SW480 (cell line): ENCODE results near the gene ZNF18.

ENCODE experiments used
- DNase-seq: peaks from one replicate; pipeline ENCODE4 v3.0.0-alpha.2; 2016; ENCODE audit warnings: low spot score

ZNF18 gene, protein sequence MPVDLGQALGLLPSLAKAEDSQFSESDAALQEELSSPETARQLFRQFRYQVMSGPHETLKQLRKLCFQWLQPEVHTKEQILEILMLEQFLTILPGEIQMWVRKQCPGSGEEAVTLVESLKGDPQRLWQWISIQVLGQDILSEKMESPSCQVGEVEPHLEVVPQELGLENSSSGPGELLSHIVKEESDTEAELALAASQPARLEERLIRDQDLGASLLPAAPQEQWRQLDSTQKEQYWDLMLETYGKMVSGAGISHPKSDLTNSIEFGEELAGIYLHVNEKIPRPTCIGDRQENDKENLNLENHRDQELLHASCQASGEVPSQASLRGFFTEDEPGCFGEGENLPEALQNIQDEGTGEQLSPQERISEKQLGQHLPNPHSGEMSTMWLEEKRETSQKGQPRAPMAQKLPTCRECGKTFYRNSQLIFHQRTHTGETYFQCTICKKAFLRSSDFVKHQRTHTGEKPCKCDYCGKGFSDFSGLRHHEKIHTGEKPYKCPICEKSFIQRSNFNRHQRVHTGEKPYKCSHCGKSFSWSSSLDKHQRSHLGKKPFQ

DNA sequence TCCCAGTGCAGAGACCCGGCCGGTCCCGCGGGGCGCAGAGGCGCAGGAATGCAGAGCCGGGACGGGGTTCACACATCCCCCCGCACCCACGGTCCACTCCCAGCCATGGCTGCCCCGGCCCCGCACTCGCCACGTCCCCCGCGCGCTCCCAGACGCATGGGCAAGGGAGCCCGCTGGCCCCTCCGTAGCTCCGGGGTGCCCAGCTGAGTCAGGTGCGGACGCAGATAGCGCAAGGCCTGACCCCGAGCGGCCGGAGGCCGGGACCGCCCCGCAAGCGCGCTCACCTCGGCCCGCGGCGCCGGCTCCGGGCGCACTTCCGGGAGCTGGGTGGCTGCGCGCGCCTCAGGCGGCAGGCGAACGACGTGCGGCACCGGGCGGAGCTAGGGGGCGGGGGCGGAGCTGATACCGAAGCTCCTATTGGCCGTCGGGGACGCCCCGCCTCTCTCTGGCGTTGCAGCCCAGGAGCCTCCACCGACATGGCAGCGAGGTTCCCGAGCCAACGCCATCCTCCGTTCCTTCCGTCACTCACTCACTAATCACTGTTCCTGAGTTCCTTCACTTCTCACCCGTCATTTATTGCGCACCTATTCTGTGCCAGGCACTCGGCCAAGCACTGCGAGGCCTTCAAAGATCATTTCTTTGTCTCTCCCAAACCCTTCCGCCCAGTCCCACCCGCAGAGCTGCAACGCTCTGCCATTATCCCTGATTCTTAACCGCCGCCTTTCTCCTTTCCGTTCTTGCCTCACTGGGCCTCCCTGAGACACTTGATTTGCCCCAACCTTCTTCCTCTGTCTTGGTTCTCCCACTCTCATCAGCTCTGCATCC is at the start of gene ZNF18:
TSS of gene ZNF18 (minus strand) at position 329 of the 825 bp plus-strand sequence. CDS start 4,646 bp downstream, outside the sequence.
- peak; percentile 93 for DNase-seq

DNA sequence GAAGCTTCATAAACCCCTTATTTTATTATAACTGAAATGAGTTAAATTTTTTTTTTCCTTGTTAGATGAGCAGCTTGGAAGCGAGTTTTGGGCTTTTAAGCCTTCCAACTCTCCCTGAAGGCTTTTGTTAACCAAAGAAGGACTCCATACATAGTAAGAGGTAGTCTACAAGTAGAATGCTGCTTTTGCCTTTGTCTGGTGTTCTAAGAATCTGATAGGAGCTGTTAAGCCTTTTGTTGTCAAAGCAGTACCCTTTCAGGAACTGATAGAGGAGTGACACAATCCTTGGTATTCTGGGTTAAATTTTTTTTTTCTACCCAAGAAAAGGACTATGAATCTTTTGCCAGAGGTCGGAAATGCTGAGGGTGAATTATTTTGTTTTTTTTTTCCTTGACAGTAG is 49.5 kb upstream of the ZNF18 start:
- no peak for DNase-seq

DNA sequence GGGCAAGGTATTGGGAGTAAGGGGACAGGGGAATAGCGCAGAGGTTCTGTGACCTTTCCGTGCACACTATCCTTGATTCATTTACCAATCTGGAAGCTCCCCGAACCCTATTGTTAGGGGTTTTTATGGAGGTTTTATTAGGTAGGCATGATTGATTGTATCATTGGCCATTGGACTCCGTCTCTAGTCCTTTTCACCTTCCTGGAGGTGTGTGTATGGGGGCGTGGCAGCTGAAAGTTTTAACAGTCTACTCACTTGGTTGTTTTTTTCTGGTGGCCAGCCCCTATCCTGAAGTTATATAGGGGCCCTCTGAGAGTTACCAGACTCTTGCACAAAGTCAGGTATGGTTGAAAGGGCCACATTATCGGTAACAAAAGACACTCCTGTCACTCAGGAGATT is 46.4 kb upstream of the ZNF18 start:
- no peak for DNase-seq

DNA sequence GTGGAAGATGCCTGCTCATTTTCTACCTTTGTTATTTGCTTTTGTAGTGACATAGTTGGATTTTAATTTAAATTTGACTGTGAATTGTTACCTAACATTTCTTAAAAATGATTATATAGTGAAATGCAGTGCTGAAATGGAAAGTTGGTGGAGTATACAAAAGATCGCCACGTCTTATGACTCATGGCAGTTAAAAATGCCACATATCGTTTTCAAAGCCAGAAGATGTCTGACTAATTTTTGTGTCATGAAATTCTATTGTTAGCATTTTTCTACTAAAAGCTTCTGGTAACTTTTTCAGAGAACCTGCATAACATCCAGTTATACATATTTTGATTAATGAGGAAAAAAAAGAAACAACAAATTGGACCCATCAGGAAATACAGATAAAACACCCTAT is 44.0 kb upstream of the ZNF18 start:
- no peak for DNase-seq

DNA sequence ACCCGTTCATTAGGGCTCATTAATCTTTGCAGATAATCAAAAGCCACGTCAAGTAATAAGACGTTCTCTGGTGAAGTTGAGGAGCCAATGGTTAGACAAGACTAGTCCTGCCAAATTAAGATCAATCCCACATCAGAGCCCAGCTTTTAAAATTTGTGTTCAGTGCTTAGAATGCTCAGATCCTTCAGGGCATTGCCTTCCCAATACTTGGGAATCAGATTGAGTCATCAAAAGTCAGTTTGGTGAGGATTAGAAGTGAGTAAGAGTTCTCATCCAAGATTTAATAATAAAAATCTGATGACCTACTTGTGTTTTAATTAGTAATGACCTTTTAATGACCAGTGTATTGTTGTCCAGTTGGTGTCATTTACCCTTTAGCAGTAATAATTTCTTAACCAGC is 43.2 kb upstream of the ZNF18 start:
- DNase-seq: no peak

DNA sequence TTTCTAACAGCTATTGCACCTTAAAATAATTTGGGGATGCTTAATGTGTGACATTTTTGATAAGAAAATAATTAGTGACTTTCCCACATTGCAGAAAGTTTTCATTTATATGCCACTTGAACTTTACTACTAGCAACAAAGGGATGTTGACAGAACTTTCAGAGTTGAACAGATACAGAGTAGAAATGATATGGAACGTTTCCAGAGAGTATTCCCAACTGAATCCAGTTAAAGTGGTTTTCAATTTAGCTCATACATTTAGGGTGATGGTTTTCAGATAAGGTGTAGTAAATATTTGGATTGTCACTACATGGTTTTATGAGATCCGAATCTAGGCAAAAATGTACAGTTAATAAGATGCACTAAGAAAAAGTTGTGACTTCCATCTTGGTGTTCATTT is 40.7 kb upstream of the ZNF18 start:
- DNase-seq: no peak

DNA sequence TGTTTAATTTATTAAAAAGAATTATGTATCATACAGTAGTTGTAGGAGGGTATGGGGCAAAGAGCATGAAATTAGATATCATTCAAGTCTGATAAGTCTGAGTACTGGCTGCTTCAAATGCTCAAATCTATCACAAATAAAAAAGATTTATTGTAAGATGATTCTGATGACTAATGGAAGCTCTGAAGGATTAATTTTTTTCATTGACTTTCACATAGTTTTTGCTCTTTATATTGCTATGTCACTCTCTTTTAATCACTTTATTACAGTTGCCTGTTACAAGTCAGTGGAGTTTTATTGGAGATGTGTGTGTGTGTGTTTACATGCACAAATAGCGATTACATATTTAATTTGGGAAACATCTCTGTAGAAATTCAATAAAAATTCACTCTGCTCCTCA is 38.4 kb upstream of the ZNF18 start:
- DNase-seq: no peak

DNA sequence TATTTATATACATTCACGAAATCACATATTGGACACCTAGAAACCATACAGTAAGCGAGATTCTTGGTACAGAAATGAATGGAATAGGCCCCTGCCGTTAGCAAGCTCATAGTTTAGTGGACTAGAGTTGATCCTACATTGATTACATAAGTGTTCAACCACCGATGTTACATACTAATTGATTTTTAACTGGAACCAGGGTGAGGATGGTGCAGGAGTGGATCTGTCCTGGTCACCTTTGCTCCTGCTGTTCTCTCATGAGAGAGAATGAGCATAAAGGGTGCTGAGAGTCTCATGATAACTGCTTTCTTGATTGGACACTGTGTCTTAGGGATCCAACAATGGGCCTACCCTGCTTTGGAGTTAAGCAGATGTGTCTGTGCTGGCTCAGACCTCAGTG is 37.3 kb upstream of the ZNF18 start:
- DNase-seq: no peak

DNA sequence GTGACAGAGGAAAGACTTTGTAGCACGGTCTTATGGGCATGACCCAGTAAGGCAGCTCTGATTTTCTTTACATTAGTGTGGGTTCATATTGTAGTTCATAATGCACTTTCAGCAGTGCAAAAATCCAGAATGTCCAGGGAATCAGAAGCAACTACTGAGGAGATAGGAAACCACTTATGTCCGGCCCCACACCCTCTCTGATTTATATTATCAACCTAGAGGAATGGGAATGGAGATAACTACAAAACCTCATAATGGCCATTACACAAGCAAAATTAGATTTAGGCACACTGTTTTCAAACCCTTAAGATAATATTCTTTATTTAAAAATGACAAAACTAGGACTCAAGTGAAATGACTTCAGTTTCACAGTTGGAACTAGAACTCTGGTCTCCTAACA is 31.3 kb upstream of the ZNF18 start:
- no peak for DNase-seq

DNA sequence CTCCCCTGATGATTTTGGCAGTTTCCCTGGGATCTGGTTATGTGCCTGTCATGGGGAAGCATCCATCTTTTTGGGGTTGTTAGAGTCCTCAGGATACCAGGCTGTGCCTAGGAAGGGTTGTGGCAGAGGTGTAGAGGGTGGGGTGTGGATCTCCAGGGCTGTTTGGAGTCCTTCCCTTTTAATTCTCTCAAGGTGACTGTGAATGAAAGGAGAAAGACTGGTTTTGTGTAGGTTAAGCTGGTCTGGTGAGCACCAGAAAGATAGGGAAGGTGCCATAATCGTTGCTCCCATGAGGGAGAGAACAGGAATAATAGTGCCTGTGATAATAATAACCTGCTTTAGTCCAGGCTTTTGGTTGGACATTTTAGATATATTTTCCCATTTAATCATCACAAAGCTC is 30.4 kb upstream of the ZNF18 start:
- DNase-seq: no peak

DNA sequence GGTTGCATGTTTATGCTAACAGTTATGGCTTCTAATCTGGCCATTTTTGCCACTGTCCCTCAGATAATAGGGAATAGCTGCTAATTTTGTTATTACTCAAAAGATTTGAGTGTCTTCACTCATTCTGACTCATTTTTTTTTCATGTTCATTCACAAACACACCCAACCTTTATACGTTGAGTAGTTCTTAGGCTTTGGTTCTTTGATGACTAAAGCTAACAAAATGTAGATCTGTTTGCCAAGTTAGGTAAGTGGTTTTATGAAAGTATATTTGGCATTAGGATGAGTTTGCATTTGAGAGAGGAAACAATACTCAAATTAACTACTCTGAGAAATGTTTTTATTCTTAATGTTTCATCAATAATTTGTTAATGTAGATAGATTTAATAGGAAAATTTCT is 27.1 kb upstream of the ZNF18 start:
- DNase-seq: peak; percentile 50

DNA sequence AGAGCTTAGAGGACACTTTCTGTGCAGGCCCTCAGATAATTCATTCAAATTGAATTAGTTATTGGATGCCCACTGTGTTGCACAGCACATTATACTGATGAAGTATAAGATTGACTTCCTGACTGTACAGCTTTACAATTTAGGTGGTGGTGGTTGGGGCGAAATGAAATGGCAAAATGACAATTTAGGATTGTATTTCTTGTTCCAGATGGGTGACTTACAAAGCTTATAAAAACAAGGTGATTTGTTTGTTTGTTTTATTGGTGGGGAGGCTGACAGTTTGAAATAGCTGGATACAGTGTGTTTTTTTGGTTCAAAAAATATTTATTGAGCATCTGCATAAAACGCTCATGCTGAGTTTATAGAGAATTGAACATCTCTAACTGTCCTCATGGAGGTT is 25.0 kb upstream of the ZNF18 start:
- DNase-seq: no peak

DNA sequence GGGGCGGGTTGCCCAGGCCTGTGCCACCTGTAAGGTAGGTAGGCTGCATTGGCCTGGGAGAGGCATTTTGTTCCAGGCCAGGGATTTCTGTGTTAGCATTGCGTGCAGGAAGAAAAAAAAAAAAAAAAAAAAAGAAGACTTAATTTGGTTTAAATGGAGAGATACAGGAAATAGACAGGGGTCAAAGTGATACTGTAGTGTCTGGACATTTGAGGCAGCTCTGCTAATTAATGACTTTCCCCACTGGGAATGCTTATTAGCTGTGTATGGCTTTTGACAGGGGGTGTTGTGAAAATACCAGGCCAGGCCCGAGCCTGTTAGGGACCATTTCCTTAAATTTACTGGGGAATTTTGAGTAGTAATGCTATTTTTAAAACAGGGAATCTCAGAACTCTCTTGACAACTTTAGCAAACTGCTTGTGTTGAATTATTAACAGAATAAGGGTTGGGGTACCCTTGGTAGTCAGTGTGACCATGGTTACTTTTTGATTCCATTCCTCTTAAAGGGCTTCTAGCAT is 24.4 kb upstream of the ZNF18 start:
- DNase-seq: peak; percentile 6

DNA sequence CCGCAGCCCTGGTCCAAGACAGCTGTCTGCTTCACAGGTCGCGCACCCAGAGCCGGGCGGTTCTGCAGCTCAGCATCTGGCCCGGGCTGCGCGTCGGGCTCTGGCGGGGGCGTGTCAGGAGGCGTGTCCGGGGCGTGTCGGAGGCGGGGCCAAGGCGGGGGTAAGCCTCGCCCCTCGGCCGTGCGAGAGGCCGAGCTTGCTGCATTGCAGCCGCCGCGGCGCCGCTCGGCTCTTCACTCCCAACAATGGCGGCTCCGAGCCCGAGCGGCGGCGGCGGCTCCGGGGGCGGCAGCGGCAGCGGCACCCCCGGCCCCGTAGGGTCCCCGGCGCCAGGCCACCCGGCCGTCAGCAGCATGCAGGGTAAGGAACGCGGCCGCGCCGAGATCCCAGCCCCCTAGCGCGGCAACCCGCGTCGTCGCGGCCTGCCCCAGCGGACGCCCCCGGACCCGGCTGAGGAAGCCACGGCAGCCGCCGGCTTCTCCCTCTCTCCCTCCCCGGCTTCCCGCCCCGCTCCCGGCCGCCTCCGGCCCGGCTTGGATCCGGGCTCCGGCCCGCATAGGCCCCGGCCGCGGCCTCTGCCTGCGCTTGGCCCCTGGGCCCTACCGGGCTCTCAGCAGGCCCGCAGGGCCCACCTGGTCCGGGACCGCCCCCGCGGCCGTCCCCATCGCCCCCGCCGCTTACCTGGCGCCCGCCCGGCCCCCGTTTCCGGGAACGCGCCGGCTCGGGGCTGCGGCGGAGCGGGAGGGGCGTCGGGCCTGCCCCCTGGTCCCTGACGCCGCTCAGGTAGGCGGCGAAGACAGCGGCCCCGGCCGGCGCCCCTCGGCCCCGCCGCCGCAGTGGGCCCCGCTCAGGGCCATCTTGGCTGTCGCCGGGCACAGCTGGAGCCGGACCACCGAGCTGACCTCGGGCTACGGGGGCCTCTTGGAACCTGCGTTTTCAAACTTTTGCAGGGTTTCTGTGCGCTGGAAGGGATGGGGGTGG is 23.7 kb upstream of the ZNF18 start, which contains the start of gene MAP2K4:
TSS of gene MAP2K4 (plus strand) at position 236 of the 981 bp plus-strand sequence. CDS start at position 246, 10 bp downstream.
- peak; percentile 78 for DNase-seq

DNA sequence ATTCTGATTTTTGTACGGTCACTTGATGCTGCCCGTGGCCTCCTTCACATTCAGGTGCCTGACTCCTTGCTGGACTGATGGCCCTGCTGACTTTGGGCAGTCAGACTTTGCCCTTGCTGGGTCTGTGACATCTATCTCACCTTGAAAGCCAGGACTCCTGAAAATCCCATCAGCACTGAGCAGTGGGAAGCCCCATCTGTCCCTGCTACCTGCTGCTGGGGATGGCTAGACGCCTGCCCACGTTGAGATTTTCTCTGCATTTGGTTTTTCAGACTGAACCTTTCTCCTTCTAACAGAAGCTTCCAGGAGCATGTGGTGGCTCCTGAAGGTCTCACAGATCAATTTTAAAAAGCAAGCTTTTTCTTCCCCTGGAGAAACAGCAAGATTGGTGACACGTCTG is 10.2 kb upstream of the ZNF18 start:
- DNase-seq: no peak

DNA sequence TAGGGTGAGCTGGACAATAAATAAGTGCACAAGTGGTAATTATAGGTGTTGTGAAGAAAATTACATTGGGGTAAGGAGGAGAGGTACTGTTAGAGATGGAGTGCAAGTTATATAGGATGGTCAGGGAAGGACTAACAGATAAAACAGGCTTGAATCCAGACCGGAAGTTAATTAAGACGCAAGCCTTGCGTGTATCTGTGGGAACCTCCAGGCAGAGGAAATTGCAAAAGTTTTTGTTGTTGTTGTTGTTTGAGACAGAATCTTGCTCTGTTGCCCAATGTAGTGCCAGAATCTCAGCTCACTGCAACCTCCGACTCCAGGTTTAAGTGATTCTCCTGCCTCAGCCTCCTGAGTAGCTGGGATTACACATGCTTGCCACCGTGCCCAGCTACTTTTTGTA is 2.4 kb upstream of the ZNF18 start:
- DNase-seq: no peak

DNA sequence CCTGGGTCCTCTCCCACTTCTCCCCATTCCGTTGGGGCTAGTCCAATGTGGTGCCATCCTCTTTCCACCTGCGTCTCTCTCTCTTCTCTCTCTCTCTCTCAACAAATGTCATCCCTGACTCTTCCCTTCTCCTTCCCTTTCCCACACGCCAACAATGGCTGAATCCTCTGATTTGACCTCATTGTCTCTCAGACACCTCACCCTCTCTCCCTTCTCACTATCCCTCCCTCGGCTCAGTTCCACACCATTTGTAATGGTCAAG is 628 bp upstream of the ZNF18 start:
- DNase-seq: no peak

DNA sequence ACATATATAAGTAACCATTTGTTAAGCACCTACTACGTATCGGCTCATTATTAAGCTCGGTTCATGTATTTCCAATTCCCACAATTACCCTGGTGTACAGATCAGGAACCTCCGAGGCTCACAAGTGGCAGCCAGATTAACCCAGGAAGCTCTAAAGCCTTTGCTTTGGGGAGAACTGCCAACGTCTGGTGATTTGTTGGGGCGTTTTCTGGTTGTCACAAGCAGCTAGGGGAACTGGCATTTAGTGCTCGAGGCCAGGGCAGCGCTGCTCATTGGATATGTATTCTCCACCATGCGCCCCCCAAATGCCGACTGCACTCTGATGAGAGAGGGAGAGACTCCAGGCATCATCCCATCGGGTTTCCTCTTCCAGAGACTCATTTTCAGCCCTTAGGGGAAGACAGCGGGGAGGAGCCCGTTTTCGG is 541 bp downstream of the ZNF18 start:
- DNase-seq: peak; percentile 64

DNA sequence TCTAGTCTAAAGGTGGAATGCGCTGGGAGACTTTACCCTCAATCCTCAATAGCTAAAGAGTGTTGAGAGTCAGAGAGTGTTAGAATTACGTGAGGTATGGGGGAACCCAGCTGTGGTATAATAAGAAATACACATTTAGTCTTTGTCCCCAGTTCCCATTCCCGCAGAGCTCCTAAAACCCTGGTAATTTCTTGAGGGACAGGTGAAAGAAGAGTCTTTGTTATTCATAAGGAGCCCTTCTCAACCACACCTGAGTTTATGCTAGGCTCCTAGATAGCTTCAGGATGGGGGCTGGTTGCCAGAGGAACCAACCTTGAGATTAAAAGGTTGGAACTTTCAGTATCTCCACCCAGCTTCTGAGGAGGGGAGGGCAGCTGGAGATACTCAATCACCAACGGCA is 5.8 kb downstream of the ZNF18 start:
- no peak for DNase-seq

DNA sequence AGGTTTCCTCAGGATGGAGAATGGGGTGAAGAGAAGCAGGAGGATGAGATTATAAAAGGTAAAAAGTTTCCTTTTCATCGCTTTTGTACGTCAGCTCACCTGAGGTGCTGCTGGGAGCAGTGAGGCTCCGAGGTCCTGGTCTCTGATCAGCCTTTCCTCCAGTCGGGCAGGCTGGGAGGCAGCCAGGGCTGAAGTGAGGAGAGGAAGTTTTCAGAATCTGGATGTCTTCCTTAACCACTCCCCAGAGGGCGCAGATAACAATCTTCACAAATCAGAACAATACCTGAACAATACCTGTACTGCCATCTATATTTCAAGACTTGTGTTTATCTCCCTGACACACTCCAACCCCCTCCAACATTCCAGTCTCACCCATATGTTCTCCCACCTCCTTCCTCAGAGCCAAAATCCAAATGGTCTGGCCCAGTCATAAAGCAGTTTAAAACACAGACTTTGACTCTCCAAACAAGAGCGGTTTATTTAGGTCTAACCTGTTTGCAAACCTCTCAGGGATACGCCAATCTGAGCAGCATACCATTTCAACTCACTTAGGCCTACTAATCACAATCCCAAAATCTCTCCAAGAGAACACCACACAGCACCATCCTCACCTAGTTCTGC is 6.8 kb downstream of the ZNF18 start:
- no peak for DNase-seq

DNA sequence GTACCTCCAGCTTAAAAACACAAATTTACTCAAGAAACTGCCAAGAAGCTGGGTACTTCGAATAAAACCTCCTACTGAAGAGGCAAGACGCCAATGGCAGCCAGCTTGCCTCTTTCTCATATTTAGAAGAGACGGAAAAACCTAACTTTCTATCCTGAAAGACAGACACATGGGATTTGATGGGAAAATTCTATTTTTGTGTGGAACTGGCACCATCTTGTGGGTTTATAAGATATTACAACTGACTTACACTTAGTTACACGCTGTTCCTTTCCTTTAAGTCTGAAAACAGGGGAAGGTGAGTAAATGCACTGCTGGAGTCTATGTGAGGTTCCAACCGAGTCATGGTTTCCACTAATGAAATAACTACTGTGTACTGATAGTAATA is 10.3 kb downstream of the ZNF18 start:
- peak; percentile 47 for DNase-seq
